K562 (cell line): ENCODE results near the gene ANAPC13. TPM values are rescaled to one million over a fixed set of nuclear protein-coding genes. Genes with fewer than 3 reads are reported as not detected.

ENCODE experiments used
- ATF3 ChIP-seq, 2 experiments: fragments of 450-650 bp in 1 of 2; sonication (generic) in 1 of 2; formaldehyde crosslinking in 1 of 2; IDR thresholded peaks in 1 of 2; conservative IDR thresholded peaks in 1 of 2; 2 replicates each; pipeline versions ENCODE4 v1.6.1 to v1.8.1; 2016 to 2023; ENCODE audit warnings: mild to moderate bottlenecking in 2 of 2, moderate library complexity in 2 of 2, inconsistent platforms in 1 of 2, missing genetic modification reagents in 1 of 2
- BACH1 ChIP-seq: fragments of 200-800 bp; sonication (Bioruptor generic); IDR thresholded peaks from 2 replicates; pipeline ENCODE4 v1.6.1; 2016; ENCODE audit warnings: missing genetic modification characterization, missing compliant biosample characterization
- COPS2 ChIP-seq: fragments of 450-650 bp; conservative IDR thresholded peaks from 2 replicates; pipeline ENCODE4 v1.6.1; 2016; ENCODE audit warnings: mild to moderate bottlenecking, moderate library complexity
- MAX ChIP-seq: sonication (generic); formaldehyde crosslinking; IDR thresholded peaks from 2 replicates; pipeline ENCODE4 v1.9.0; 2022; ENCODE audit warnings: mild to moderate bottlenecking, missing genetic modification reagents
- MXI1 ChIP-seq: IDR thresholded peaks from 2 replicates; pipeline ENCODE4 v1.6.1; 2011; ENCODE audit warnings: low read depth, mild to moderate bottlenecking, improper control_type of control experiment, low read length
- PHF20 ChIP-seq: fragments of 450-650 bp; IDR thresholded peaks from 2 replicates; pipeline ENCODE4 v1.6.1; 2018; ENCODE audit not compliant: partially characterized antibody
- TAF1 ChIP-seq: IDR thresholded peaks from 2 replicates; pipeline ENCODE4 v1.6.1; 2011; ENCODE audit warnings: mild to moderate bottlenecking, low read length, moderate library complexity; ENCODE audit not compliant: insufficient read depth, control insufficient read depth, severe bottlenecking; ENCODE audit errors: extremely low read depth
- THAP12 ChIP-seq: fragments of 250-450 bp; sonication (Bioruptor Pico); IDR thresholded peaks from 2 replicates; pipeline ENCODE4 v1.9.0; 2021; ENCODE audit warnings: mild to moderate bottlenecking, inconsistent platforms
- THRAP3 ChIP-seq: fragments of 450-650 bp; IDR thresholded peaks from 2 replicates; pipeline ENCODE4 v1.6.1; 2016; ENCODE audit warnings: mild to moderate bottlenecking, inconsistent platforms, borderline replicate concordance
- ZNF232 ChIP-seq: sonication (generic); formaldehyde crosslinking; IDR thresholded peaks from 2 replicates; pipeline ENCODE4 v1.8.0; 2022; ENCODE audit warnings: mild to moderate bottlenecking, missing genetic modification reagents
- ZNF318 ChIP-seq, 2 experiments: fragments of 450-650 bp; IDR thresholded peaks; 2 replicates each; pipeline ENCODE4 v1.6.1; 2016; ENCODE audit warnings: mild to moderate bottlenecking in 2 of 2, borderline replicate concordance in 1 of 2, low read depth in 1 of 2, moderate library complexity in 1 of 2
- ZNF511 ChIP-seq: sonication (generic); formaldehyde crosslinking; IDR thresholded peaks from 2 replicates; pipeline ENCODE4 v1.8.0; 2022; ENCODE audit warnings: mild to moderate bottlenecking, missing genetic modification reagents
- ZNF586 ChIP-seq: fragments of 450-650 bp; formaldehyde crosslinking; conservative IDR thresholded peaks from 2 replicates; pipeline ENCODE4 v1.4.0; 2020; ENCODE audit warnings: mild to moderate bottlenecking, moderate library complexity
- ZNF766 ChIP-seq: fragments of 200-800 bp; sonication (Bioruptor generic); conservative IDR thresholded peaks from 2 replicates; pipeline ENCODE4 v1.6.1; 2016; ENCODE audit warnings: missing genetic modification characterization, missing compliant biosample characterization
- polyA plus RNA-seq, 8 experiments: library from polyadenylated mRNA; depleted of rRNA in 4 of 8; stranded (reverse) in 5 of 8; unstranded in 3 of 8; fragments of >200 nt; fragmentation: Nextera tagmentation in 2 of 8; fragmentation: Illumina TruSeq in 1 of 8; extraction: Ambion mirVana in 2 of 8; extraction: Trizol in 1 of 8; gene quantifications; 2 replicates each; pipeline versions ENCODE4 v1.2.1 to v1.2.3, GENCODE V29; 2011 to 2014; ENCODE audit warnings: inconsistent platforms in 1 of 8, missing spikeins in 1 of 8
- total RNA-seq, 7 experiments: library from RNA; depleted of rRNA in 6 of 7; stranded (reverse); fragments of >200 nt in 6 of 7; fragmentation: Illumina TruSeq in 2 of 7; extraction: Trizol in 2 of 7; gene quantifications; 2 replicates each; pipeline versions ENCODE4 v1.2.1 to v1.2.3, GENCODE V29; 2011 to 2021; ENCODE audit warnings: low replicate concordance in 1 of 7

ANAPC13 gene
- total and polyA plus RNA-seq, 9 of the 15 experiments (the other 6 are each of a cell fraction or from before 2014, with no cell fraction given) = 48.5 to 238 (median 68.5) TPM

GRCh38 chr3:134496471-134497071, 10.8 kb upstream of the ANAPC13 start (continued):
- no peak for TF ChIP-seq ATF3 (IDR thresholded peaks at IDR 0.05)
- TF ChIP-seq ATF3 (CRISPR knock-in tag; conservative IDR thresholded peaks at IDR 0.05) = no peak
- TF ChIP-seq MXI1 = no peak
- TF ChIP-seq TAF1 = no peak
- no peak for TF ChIP-seq ZNF511 (CRISPR knock-in tag)
- no peak for TF ChIP-seq PHF20
- peak; percentile 76; the same call in 1 of the 2 replicates for TF ChIP-seq BACH1 (tag)
- TF ChIP-seq THAP12 (CRISPR knock-in tag) = no peak
- TF ChIP-seq THRAP3 = no peak
- TF ChIP-seq ZNF766 (CRISPR knock-in tag) = peak; percentile 96
- TF ChIP-seq MAX (CRISPR knock-in tag) = no peak
- no peak for TF ChIP-seq ZNF232
- TF ChIP-seq ZNF318 (IDR thresholded peaks at IDR 0.05; ENCODE audit: borderline replicate concordance in 1 of 2, low read depth in 1 of 2) = peak in 1 of 2 experiments; percentile 67; a peak in 1 of 4 replicates
- TF ChIP-seq COPS2 = no peak
- TF ChIP-seq ZNF586 (CRISPR knock-in tag) = 0 out of 2 replicates have a peak, but pooled peaks have one; percentile 73
